Cardiac muscle cell (in vitro differentiated cells and primary cell): ENCODE measurements around the gene UPF3A. TPM values are rescaled to one million over a fixed set of nuclear protein-coding genes. Genes with fewer than 3 reads are reported as not detected.
A peak's percentile ranks its signal among the peaks of the same experiment; 100 is the strongest.

Source experiments
- DNase-seq, 2 donors: peaks; one replicate each; pipeline versions ENCODE4 v3.0.0 to v3.0.0-alpha.2; 2010 to 2017; ENCODE audit warnings: low read depth in 1 of 2, low spot score in 1 of 2
- H3K27ac ChIP-seq: fragments of 200-600 bp; sonication (generic); 2 replicates; pipeline ENCODE4 v1.5.1; 2016
- H3K27me3 ChIP-seq: fragments of 200-600 bp; sonication (generic); 2 replicates; pipeline ENCODE4 v1.6.0; 2016; ENCODE audit warnings: control low read depth
- H3K36me3 ChIP-seq: fragments of 200-600 bp; sonication (generic); 2 replicates; pipeline ENCODE4 v1.5.1; 2016; ENCODE audit warnings: control low read depth
- H3K4me1 ChIP-seq: fragments of 200-600 bp; sonication (generic); 2 replicates; pipeline ENCODE4 v1.8.1; 2017; ENCODE audit warnings: low read depth, mild to moderate bottlenecking, mixed run types
- H3K4me3 ChIP-seq: fragments of 200-600 bp; sonication (generic); 2 replicates; pipeline ENCODE4 v1.5.1; 2016; ENCODE audit warnings: mild to moderate bottlenecking
- H3K9me3 ChIP-seq: fragments of 200-600 bp; sonication (generic); 2 replicates; pipeline ENCODE4 v1.5.1; 2017; ENCODE audit warnings: low read depth, mild to moderate bottlenecking, control low read depth
- CTCF ChIP-seq: IDR thresholded peaks from 2 replicates; pipeline ENCODE4 v1.5.1; 2012; ENCODE audit warnings: low read depth, mild to moderate bottlenecking, low read length
- polyA plus RNA-seq: library from polyadenylated mRNA; unstranded; fragments of >200 nt; fragmentation: Nextera tagmentation; extraction: Ambion mirVana; gene quantifications from 2 replicates; pipeline ENCODE4 v1.2.1, GENCODE V29; 2016
- total RNA-seq: library from RNA; depleted of rRNA; stranded (reverse); fragments of >200 nt; gene quantifications from 2 replicates; pipeline ENCODE4 v1.2.3, GENCODE V29; 2016

UPF3A gene
- total and polyA plus RNA-seq, 2 experiments from 2014 or later = 77.9 to 92.9 TPM

DNA sequence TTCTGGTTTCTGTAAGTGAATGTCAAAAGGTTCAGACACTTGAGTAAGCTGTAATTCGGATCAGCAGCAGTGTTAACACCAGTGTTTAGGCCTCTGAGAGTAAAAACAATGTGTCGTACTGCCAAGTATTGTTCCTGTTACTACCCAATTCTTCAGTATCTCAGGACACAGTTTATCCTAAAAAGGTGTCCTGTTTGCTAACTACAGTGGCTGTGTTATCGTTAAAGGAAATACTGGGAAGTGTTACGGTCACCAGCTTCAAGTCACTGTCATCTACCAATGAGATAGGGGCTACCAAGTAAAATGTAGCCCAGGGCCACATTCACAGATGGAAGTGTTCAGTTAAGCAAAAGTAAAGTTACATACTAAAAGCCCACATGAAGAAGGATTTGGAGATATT, 2.3 kb upstream of the UPF3A start:
- H3K4me1 ChIP-seq = peaks cover 32% of the 10 kb centered on the region
- no peaks in the 10 kb centered on the region for H3K27me3 ChIP-seq
- H3K36me3 ChIP-seq = no peaks in the 10 kb centered on the region
- peak overlapping the region; percentile 98 for H3K27ac ChIP-seq
- DNase-seq = no peak
- H3K9me3 ChIP-seq = no peaks in the 10 kb centered on the region
- no peak overlapping the region for H3K4me3 ChIP-seq
- no peak for TF ChIP-seq CTCF

DNA sequence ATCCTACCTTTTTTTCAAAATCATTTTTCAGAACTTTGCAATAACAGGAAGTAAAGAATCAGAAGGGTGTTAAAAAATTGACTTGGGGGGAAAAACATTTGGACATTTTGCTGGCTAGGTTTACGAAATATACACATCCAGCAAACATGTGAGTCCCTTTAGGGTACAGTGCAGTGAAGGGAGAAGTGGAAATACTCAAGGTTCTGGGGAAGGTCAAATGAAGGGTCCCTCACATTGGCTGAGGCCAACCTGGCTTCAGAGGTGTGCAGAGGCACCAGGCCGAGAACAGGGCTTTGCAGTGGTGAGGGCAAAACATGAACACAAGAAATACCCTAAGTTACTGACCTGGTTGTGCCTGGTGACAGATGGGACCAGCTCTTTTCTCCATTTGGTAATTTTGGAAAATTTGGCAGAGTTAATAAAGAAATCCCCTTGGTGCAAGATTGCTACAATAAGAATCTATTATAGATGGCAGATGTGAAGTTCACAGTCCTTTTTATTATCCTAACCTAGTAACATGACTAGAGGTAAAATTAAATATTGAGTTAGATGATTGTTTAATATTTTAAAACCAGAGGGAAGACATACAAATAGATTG, 1.5 kb upstream of the UPF3A start:
- H3K27ac ChIP-seq = peak overlapping the region; percentile 98
- H3K9me3 ChIP-seq = no peaks in the 10 kb centered on the region
- no peak overlapping the region for H3K4me3 ChIP-seq
- TF ChIP-seq CTCF = no peak
- H3K4me1 ChIP-seq = peaks cover 32% of the 10 kb centered on the region
- no peaks in the 10 kb centered on the region for H3K27me3 ChIP-seq
- peak in 1 of 2 donors; percentile 25 for DNase-seq
- no peaks in the 10 kb centered on the region for H3K36me3 ChIP-seq

DNA sequence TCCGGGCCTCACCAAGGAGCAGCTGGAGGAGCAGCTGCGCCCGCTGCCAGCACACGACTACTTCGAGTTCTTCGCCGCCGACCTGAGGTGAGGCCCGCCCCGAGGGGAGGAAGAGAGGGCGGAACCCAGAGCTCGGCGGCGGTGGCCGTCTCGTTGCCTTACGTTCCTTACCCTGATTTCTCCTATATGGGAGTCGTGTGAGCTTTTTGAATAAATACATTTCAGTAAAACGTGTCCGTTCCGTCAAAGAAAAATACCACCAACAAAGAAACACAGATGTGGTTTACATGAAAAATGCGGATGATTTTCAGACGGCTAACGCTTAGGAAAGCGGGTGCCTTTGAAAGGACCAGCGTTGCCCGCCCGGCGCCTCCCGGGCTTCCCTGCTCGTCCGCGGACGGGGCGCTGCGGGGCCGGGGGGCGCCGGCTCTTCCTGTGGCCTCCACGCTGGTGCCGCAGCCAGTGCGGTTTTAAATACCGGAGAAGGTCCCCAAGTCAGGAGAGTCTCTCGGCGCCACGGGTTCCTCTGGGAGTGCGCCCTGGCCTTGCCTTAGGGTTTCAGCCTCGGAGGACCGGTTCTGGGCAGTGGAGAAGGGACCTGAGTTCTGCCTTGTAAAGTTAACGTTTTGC, 755 bp downstream of the UPF3A start:
- no peaks in the 10 kb centered on the region for H3K9me3 ChIP-seq
- H3K36me3 ChIP-seq = peaks cover 11% of the 10 kb centered on the region
- no peak for TF ChIP-seq CTCF
- H3K27me3 ChIP-seq = no peaks in the 10 kb centered on the region
- H3K4me3 ChIP-seq = peak overlapping the region; percentile 53
- peaks cover 32% of the 10 kb centered on the region for H3K4me1 ChIP-seq
- H3K27ac ChIP-seq = peak overlapping the region; percentile 98
- peak in 1 of 2 donors; percentile 73 for DNase-seq

GRCh38 chr13:114283576-114283975, 2.2 kb downstream of the UPF3A start:
- Histone ChIP-seq H3K4me1 (peaks cover 32% of the 10 kb centered on the region), H3K9me3 (no peaks in the 10 kb centered on the region), H3K36me3 (peaks cover 20% of the 10 kb centered on the region), H3K27ac (peak overlapping the region; percentile 31), H3K27me3 (no peaks in the 10 kb centered on the region), H3K4me3 (no peak overlapping the region)
- peak in 1 of 2 donors; percentile 13 for DNase-seq
- no peak for TF ChIP-seq CTCF

- H3K36me3 ChIP-seq = peaks cover 20% of the 10 kb centered on the region
- H3K9me3 ChIP-seq = no peaks in the 10 kb centered on the region
- no peak for TF ChIP-seq CTCF
- H3K27ac ChIP-seq = no peak overlapping the region
- no peaks in the 10 kb centered on the region for H3K27me3 ChIP-seq
- DNase-seq = no peak
- peaks cover 24% of the 10 kb centered on the region for H3K4me1 ChIP-seq
- no peak overlapping the region for H3K4me3 ChIP-seq
Measured at GRCh38 chr13:114284680-114285079, 3.3 kb downstream of the UPF3A start.
